Ishikawa (cell line): Measurements from ENCODE around the gene MGLL.

Source experiments
- CEBPB ChIP-seq: IDR thresholded peaks from 2 replicates; pipeline ENCODE4 v1.6.1; 2012
- EGR1 ChIP-seq: IDR thresholded peaks from 2 replicates; pipeline ENCODE4 v1.6.1; 2012
- EP300 ChIP-seq: IDR thresholded peaks from 2 replicates; pipeline ENCODE4 v1.6.1; 2012; ENCODE audit warnings: borderline replicate concordance
- FOXM1 ChIP-seq: IDR thresholded peaks from 2 replicates; pipeline ENCODE4 v1.6.1; 2012; ENCODE audit warnings: low read depth, borderline replicate concordance
- MAX ChIP-seq: IDR thresholded peaks from 2 replicates; pipeline ENCODE4 v1.6.1; 2012
- NFIC ChIP-seq: IDR thresholded peaks from 2 replicates; pipeline ENCODE4 v1.6.1; 2012
- REST ChIP-seq: IDR thresholded peaks from 2 replicates; pipeline ENCODE4 v1.6.1; 2012; ENCODE audit warnings: low read depth, mild to moderate bottlenecking
- TAF1 ChIP-seq: IDR thresholded peaks from 2 replicates; pipeline ENCODE4 v1.6.1; 2012; ENCODE audit warnings: low read depth, mild to moderate bottlenecking
- TCF12 ChIP-seq: IDR thresholded peaks from 2 replicates; pipeline ENCODE4 v1.6.1; 2012; ENCODE audit warnings: low read depth
- TEAD4 ChIP-seq: IDR thresholded peaks from 2 replicates; pipeline ENCODE4 v1.6.1; 2012
- USF1 ChIP-seq: IDR thresholded peaks from 2 replicates; pipeline ENCODE4 v1.6.1; 2012
- YY1 ChIP-seq: IDR thresholded peaks from 2 replicates; pipeline ENCODE4 v1.6.1; 2012; ENCODE audit warnings: low read depth

- TF ChIP-seq NFIC (no peak), TEAD4 (no peak), EP300 (no peak), REST (no peak), YY1 (no peak), MAX (no peak), TAF1 (no peak), CEBPB (no peak), USF1 (no peak), FOXM1 (no peak), TCF12 (no peak), EGR1 (no peak)
Measured at GRCh38 chr3:127823426-127823857, 1.1 kb upstream of the MGLL start.
